Chondrocyte (in vitro differentiated cells): Measurements from ENCODE around the gene PMP22. TPM values are rescaled to one million over a fixed set of nuclear protein-coding genes. Genes with fewer than 3 reads are reported as not detected.

Source experiments
- DNase-seq: peaks from one replicate; pipeline ENCODE4 v3.0.0; 2021; ENCODE audit warnings: mixed read lengths, low spot score
- H3K27ac Mint-ChIP-seq: one replicate; pipeline ENCODE4 v1.8.0; 2021; ENCODE audit warnings: mild to moderate bottlenecking, moderate library complexity, mixed read lengths; ENCODE audit not compliant: unreplicated experiment
- H3K27me3 Mint-ChIP-seq: 2 replicates; pipeline ENCODE4 v1.8.0; 2021; ENCODE audit warnings: low read depth, mixed read lengths
- H3K36me3 Mint-ChIP-seq: 2 replicates; pipeline ENCODE4 v1.8.0; 2021; ENCODE audit warnings: low read depth, mixed read lengths
- H3K4me1 Mint-ChIP-seq: 2 replicates; pipeline ENCODE4 v1.8.0; 2021; ENCODE audit warnings: low read depth, mild to moderate bottlenecking, mixed read lengths
- H3K4me3 Mint-ChIP-seq: one replicate; pipeline ENCODE4 v1.8.0; 2021; ENCODE audit warnings: mild to moderate bottlenecking, moderate library complexity, mixed read lengths; ENCODE audit not compliant: unreplicated experiment
- H3K9me3 Mint-ChIP-seq: 2 replicates; pipeline ENCODE4 v1.8.0; 2021; ENCODE audit warnings: low read depth, mixed read lengths
- CTCF ChIP-seq: fragments of 200-600 bp; sonication (generic); IDR thresholded peaks from 2 replicates; pipeline ENCODE4 v1.5.0; 2021; ENCODE audit warnings: antibody characterized with exemption, mild to moderate bottlenecking, moderate library complexity
- total RNA-seq: library from RNA; stranded (reverse); gene quantifications from 3 replicates; pipeline ENCODE4 v1.2.1, GENCODE V29; 2021

Gene PMP22
- total RNA-seq, 1 donor from 2014 or later = 152 TPM

DNA sequence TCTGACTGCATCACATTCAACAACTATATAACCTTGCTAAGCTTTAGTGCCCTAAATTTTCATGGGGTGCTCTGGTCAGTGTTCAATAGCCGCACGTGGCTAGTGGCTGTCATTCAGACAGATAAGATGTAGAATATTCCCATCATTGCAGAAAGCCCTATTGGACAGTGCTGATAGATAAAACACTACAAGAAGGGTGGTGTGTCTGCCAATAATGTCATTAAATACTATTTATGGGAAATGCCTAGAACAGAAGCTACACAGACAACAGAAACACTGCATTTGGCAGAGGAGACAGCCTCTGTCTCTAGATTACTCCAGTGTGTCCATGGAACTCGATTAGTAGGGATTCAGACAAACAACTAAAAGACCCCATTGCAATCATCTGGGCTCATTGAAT is 28.4 kb upstream of the PMP22 start:
- no peak for DNase-seq
- Mint-ChIP-seq H3K4me1 (peaks cover 34% of the 10 kb centered on the region), H3K9me3 (peaks cover 3% of the 10 kb centered on the region), H3K27me3 (no peaks in the 10 kb centered on the region), H3K27ac (no peak overlapping the region), H3K4me3 (no peak overlapping the region), H3K36me3 (no peaks in the 10 kb centered on the region)
- no peak for TF ChIP-seq CTCF

DNA sequence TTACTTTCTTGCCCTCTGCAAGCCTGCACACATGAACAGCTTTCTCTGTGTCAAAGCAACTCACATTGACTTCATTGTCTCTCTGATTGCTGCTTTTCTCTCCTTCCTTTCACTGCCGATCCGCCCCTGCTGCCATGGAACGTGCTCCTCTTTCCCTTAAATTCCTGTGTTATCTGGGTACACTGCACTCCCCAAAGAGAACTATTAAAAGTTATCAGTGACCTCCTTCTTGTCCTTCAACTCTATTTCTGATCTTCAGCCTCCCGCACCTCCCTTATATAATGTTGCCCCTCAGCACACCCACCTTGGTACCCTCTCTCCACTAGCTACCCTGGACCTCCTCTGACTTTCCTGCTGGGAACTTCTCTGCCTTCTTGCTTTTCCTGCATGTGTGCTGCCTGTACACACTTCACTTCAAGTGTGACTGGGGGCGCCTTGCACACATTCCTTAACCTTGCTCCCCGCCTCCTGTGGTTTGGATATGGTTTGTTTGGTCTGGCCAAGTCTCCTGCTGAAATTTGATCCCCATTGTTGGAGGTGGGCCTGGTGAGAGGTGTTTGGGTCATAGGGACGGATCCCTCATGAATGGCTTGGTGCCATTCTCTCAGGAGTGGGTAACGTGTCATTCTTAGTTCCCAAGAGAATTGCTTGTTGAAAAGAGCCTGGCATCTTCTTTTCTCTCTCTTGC is 26.7 kb upstream of the PMP22 start:
- peaks cover 29% of the 10 kb centered on the region for H3K4me1 Mint-ChIP-seq
- H3K36me3 Mint-ChIP-seq = no peaks in the 10 kb centered on the region
- no peaks in the 10 kb centered on the region for H3K27me3 Mint-ChIP-seq
- DNase-seq = no peak
- peaks cover 5% of the 10 kb centered on the region for H3K9me3 Mint-ChIP-seq
- no peak overlapping the region for H3K27ac Mint-ChIP-seq
- TF ChIP-seq CTCF = no peak
- no peak overlapping the region for H3K4me3 Mint-ChIP-seq

DNA sequence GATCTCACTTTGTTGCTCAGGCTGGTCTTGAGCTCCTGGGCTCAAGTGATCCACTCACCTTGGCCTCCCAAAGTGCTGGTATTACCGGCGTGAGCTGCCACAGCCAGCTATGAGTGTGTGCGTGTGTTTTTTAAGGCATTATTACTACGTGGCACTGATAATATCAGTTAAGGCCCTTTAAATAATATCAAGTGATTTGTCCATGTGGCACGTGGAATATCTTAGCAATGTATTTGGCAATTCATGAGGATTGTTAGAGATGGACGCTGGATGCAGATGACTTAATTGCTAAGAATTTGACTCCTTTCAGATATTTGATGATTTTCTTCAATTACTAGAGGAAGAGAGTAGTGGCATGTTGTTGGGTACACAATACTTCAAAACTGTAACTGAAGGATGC is 25.5 kb upstream of the PMP22 start:
- Mint-ChIP-seq H3K9me3 (peaks cover 5% of the 10 kb centered on the region), H3K4me3 (no peak overlapping the region), H3K4me1 (peaks cover 28% of the 10 kb centered on the region), H3K36me3 (no peaks in the 10 kb centered on the region), H3K27ac (no peak overlapping the region), H3K27me3 (no peaks in the 10 kb centered on the region)
- TF ChIP-seq CTCF = no peak
- no peak for DNase-seq

DNA sequence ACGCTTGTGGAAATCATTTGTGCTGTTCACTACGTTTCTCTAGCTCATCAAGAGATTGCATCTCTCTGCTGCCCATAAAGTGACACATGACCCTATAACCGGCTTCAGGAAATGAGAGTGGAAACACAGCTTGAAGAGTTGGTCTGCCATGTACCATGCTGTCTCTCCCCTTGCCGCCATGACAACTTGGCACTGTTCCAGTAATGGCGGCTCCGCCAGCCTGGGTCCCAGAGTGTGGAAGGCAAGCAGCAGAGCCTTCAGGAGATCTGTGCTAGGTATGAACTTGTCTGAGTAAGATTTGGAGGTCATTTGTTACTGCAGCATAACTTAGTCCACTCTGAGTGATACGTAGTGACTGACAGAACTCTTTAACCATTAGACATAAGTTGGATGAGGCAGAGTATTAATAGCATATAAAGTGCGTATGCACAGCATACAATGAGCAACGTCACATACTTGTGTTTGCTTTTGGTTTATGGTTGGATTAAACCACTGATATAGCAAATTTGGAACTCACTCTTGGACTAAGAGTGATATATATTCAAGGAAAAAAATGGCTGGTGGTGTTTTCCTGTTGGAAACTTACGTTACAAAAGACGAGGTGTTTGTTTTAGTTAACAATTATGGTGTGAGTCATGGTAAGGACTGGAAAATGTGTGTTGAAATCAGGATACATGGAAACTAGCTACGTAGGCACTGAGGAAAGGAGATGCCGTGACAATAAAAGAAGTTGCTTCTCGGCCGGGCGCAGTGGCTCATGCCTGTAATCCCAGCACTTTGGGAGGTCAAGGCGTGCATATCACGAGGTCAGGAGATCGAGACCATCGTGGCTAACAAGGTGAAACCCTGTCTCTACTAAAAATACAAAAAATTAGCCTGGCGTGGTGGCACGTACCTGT is 24.4 kb upstream of the PMP22 start:
- no peaks in the 10 kb centered on the region for H3K36me3 Mint-ChIP-seq
- no peak for DNase-seq
- H3K9me3 Mint-ChIP-seq = peaks cover 5% of the 10 kb centered on the region
- no peak for TF ChIP-seq CTCF
- no peak overlapping the region for H3K4me3 Mint-ChIP-seq
- H3K27ac Mint-ChIP-seq = no peak overlapping the region
- H3K27me3 Mint-ChIP-seq = no peaks in the 10 kb centered on the region
- peaks cover 28% of the 10 kb centered on the region for H3K4me1 Mint-ChIP-seq

DNA sequence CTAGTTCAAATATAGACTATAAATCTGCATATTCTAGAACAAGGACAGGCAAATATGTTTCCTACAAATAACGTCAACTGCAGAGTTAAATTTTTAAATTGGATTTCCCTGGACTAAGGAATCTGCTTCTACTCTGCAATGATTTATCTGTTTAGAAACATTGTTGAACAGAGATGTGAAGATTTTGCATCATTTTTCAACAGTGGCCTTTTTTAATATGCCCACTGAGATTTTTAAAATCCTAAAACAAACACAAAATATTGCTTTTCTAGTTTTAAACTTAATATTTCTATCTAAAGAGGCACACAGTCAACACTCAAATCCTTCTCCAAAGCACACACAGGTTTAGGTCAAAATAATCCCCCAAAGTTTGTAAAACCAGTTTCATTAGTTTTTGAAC is 23.7 kb upstream of the PMP22 start:
- Mint-ChIP-seq H3K27me3 (no peaks in the 10 kb centered on the region), H3K36me3 (no peaks in the 10 kb centered on the region), H3K27ac (no peak overlapping the region), H3K4me1 (peaks cover 28% of the 10 kb centered on the region), H3K9me3 (peaks cover 5% of the 10 kb centered on the region), H3K4me3 (no peak overlapping the region)
- DNase-seq = no peak
- TF ChIP-seq CTCF = no peak
